Panc1 (cell line): Measurements from ENCODE around the gene FRMD4A.

Experiments used
- CTCF ChIP-seq: fragments of 450-650 bp; IDR thresholded peaks from 2 replicates; pipeline ENCODE4 v1.5.1; 2017; ENCODE audit warnings: mild to moderate bottlenecking
- POLR2AphosphoS5 ChIP-seq: IDR thresholded peaks from 2 replicates; pipeline ENCODE4 v1.6.1; 2012; ENCODE audit warnings: mild to moderate bottlenecking, low read depth, low read length, moderate library complexity
- SIN3A ChIP-seq: IDR thresholded peaks from 2 replicates; pipeline ENCODE4 v1.6.1; 2012; ENCODE audit warnings: low read depth, mild to moderate bottlenecking, low read length, moderate library complexity, borderline replicate concordance; ENCODE audit not compliant: insufficient read depth

- TF ChIP-seq CTCF (no peak), SIN3A (no peak), POLR2AphosphoS5 (no peak)
Measured at GRCh38 chr10:14134275-14134674, 196.4 kb downstream of the FRMD4A start.
